NCI-H2196 (cell line): Measurements from ENCODE around the gene TCEANC2.
"Not testable (repeated sequence)": the region's sequence is repeated elsewhere in the genome, so short reads cannot be mapped to it uniquely, and the experiment has no call there.

Source experiments
- DNase-seq: peaks from one replicate; lab custom pipeline; 2025; ENCODE audit not compliant: unreplicated experiment; lab: John Stamatoyannopoulos, UW

TCEANC2 gene

GRCh38 chr1:54024811-54025210 lies 28.6 kb upstream of the TCEANC2 start:
- not testable (repeated sequence) for DNase-seq

DNA sequence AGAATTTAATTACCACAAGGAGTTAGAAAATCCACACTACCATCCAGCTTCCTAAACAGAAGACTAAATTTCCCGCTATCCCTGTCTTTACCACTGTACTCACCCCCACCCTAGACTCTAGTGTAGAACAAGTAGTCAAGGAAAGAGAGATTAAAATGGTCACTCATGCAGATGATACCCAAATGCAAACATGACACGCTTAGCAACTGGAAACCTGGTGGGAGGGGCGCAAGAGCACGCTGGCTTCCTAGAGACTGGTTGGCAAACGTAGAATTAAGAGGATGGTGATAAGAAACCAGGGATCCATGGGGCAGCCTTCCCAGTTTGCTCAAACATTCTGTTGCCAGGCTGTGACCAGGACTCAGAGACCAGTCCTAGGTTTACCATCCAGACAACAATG lies 25.6 kb upstream of the TCEANC2 start:
- peak; percentile 70 for DNase-seq

DNA sequence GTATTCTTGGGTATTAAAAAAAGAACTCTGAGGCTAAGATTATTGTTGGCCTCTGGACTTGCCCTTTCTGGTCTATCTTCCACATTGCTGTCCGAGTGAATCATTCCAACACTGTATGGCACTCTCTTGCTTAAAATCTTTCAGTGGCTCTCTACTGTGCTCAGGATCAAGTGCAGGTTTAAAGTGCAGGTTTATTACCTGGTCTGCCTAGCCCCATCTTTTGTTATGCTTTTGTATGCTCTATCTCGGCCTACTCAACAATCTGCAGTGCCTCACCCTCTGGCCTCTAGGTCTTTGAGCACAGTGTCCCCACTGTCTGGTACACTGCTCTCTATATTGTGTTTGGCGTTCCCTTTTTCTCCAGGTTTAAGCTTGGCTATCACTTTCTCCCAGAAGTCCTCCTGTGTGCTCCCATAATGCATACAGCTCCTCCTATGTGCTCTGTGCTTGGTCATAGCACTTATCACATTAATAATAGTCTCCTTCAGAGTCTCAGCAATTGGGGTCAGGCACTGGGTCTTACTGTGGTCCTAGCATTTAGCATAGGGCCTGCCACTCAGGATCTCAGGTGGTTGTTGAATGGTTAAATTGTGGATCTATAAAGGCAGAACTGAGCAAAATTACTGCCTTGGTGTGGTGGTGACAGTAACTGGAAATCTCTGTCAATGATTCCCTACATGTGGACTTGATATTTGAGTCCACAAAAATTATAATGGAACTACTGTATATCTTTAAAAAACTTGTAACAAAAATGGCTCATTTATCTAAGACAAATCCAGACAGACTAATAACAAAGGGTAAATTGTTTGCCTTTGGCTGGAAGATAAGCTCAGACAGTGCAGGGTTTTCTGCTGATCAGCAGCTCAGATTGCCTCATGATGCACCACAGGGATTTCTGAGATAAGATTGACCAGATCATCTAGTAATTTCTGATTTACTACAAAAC lies 24.8 kb upstream of the TCEANC2 start:
- DNase-seq, result no peak

- DNase-seq, result no peak
Observed at GRCh38 chr1:54037476-54037875, 15.9 kb upstream of the TCEANC2 start.

DNA sequence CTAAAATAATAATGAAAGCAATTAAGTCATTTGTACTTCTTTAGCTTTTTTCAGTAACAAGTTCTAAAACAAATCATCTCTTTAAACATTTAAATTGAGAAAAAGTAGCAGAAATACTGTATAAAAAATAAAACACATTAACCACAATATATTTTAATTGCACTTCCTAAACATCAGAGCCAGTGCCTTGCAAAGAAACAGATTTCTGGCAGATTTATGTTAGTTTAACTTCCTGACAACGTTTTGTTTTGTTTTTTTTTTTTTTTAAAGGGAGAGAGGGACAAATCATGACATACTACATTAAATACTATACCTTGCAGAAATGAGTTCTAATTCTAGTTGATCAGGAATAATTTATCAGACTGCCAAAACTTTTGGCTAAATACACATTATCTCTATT lies 11.6 kb upstream of the TCEANC2 start:
- DNase-seq, result no peak

- no peak for DNase-seq
Observed at GRCh38 chr1:54045496-54045895, 7.9 kb upstream of the TCEANC2 start.

DNA sequence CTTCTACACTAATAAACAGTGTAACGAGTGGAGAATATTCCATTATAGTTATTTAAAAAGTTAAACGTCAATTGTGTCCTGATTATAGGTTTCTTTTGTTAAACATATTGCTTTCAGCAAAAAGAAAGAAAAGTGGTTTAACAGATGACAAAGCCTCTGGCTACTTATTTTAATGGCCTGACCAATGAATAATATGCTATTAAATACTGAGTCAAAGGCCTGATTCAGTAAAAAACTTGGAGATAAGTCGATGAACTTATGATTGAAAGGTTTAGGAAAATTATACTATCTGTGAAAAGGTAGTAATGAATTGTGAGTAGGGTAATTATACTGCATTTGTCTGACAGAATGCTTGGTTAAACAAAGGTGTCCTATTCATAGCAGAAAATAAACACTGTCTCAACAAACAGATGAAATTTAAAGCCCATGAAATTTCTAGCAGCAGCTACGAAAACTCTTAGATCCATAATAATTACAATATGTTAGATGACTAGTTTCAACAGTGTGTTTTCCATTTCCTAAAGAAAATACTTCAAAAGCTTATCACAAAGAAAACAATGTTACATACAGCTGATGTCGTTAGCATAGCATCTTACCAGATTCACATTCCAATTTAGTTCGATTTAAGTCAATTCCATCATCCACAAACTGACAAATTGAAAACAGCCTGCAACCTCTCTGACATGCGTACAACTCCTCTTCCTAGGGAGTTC lies 6.6 kb upstream of the TCEANC2 start:
- DNase-seq, result no peak

DNA sequence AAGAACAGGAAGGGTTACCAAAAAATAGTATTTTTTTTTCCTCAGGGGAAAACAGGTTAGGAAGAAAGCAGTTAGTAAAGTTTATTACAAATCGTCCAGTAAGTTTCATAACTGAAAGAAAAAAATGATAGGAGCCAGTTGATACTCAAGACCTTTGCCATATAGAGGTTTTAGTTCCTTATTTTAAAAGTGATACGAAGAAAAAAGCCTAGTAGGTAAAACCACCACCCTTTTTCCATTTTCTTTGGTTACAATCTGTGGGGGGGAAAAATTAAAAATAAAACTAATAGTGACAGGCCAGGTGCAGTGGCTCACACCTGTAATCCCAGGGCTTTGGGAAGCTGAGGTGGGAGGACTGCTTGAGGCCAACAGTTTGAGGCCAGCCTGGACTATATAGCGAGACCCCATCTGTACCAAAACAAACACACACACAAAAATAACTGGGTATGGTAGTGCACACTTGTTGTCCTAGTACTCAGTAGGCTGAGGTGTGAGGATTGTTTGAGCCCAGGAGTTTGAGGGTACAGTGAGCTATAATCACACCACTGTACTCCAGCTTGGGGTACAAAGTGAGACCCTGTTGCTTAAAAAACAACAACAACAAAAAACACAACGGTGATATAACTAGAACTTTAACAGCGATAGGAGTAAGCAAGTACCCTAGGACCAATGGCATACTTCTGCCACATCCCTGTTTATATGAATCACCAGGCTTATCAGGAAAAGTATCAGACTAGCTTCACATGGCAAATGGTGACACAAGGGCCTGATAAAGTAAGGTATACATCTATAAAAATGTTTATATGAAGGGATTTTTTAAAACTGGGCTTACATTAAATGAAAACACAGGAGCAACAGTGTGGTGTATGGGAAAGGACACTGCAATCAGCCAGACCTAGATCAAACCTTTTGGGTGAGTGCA lies 5.8 kb upstream of the TCEANC2 start:
- DNase-seq, result no peak

GRCh38 chr1:54050435-54050834 lies 3.0 kb upstream of the TCEANC2 start:
- DNase-seq, result not testable (repeated sequence)

- no peak for DNase-seq
Observed at GRCh38 chr1:54051933-54052430, 1.4 kb upstream of the TCEANC2 start.

DNA sequence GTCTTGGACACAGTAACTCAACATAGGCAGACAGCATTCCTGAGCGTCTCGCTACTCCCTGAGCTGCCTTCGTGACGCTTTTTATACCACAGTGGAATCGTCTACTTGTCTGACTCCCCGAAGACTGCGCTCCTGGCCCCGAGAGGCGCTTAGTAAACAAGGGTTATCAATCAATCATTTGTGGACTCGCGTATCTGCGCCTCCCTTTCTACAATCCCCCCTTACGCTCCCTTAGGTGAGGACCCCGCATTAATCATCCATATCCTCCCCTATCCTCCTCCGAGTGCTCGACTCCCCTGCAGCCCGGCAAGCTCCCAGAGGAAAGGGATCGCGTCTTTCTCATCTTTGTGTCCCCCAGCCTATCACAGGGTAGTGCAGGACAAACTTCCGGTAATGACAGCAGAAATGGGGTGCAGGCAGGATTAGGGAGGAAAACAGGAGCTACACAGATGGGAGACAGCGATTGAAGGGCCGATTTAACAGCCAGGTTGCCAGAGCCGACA lies 926 bp upstream of the TCEANC2 start:
- peak; percentile 25 for DNase-seq

DNA sequence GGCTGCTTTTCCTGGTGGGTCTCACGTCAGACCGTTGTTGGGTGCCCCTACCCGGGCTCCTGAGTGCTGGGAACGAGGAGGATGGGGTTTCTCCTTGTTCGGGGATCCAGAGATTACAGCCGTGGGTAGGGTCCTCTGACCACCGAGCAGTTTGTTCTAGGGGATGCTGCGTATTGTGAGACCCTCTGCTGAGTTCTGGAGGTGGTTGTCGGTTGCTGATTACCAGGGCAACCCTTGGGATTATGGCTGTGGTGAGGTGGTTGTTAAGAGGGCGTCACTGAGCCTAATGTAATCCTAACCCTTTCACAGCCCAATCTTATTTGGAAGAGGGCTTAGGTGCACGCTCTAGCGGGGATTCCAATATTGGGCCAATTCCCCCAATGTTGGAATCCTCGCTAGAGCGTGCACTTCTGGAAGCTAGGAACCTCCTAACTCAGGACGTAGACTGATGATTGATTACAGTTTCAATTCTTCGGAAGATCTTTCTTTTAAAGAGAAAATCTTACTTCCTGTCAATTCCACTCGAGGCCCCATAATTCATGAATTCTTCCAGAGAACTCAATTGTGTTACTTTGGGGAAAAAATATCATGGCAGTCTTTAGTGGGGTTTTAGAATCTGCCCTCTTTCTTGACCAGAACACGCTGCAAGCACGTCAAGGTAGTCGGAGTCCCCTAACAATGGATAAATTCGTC lies 483 bp downstream of the TCEANC2 start:
- DNase-seq, result no peak

DNA sequence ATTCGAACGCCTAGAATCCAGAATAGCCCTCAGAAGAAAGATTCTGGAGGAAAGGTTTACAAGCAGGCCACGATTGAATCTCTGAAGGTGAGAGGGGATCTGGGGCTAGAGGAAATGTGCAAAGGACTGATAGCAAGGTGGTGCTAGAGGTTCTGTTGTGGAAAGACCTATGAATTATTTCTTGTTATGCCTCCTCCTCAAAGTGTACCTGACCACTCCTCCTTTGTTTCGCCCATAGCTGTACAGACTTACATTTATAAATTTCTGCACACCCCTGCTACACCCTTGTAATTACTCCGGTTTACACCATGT lies 986 bp downstream of the TCEANC2 start:
- peak; percentile 14 for DNase-seq

GRCh38 chr1:54064299-54064698 lies 10.9 kb downstream of the TCEANC2 start:
- no peak for DNase-seq

DNA sequence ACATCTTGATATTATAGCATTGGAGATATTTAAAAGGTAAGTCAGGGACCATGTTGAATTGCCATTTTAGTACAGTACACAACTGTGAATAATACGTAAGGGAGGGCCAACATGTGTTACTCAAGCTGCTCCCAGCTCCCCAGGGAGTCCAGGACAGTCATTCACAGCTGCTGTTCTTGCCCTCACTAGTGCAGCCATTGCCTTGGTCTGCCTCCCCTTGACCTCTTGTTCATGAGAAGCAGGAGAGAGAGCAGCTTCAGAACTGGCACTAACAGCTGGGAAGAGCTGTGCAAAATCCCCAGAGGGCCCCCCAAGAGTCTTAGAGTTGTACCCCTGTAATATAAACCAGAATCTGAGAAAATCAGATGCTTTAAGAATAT lies 16.4 kb downstream of the TCEANC2 start:
- DNase-seq, result no peak

DNA sequence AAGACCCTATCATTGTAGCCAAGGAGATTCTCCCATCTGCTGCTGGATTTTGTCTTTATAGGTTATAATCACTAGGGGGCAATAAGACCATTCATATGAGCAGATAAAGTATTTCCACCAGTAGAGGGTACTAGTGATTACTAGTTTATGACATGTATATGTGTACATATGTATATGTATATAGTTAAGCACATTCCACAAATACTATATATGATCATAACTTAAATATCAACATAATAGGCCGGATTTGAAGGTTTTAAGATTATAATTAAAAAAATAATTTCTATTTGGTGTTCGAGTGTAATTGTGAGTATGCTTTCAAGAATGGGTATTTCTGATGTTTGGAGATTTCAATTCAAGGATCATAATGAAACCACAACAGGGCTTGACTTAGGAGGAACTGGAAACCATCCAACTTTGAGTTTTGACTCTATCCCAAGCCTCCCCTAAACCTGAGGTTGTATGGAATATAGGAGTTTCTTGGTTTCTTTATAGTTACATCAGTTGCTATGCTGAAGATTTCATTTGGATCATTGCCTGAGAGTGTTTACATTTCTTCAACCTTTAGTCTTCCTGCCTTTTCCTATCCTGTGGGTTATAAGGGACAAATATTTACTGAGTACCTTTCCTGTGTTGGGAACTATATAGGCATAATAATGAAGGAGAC lies 16.9 kb downstream of the TCEANC2 start:
- peak; percentile 42 for DNase-seq

DNA sequence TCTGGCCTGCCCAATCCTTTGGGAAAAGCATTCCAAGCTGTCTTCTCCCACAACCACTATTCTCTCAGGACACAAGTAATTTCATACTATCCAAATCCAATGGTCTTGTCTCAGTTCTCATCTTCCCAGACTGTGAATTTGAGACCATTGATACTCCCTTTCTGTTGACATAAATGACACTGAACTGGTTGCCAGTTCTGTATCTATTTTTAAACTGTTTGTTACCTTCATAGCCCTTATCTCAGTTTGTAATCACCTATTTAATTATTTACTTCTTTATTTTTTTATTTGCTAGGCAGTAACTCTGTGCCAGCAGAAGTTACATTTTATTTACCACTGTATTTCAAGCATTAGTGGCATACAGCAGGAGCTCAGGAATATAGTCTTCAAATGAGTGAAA lies 24.0 kb downstream of the TCEANC2 start:
- DNase-seq, result no peak

DNA sequence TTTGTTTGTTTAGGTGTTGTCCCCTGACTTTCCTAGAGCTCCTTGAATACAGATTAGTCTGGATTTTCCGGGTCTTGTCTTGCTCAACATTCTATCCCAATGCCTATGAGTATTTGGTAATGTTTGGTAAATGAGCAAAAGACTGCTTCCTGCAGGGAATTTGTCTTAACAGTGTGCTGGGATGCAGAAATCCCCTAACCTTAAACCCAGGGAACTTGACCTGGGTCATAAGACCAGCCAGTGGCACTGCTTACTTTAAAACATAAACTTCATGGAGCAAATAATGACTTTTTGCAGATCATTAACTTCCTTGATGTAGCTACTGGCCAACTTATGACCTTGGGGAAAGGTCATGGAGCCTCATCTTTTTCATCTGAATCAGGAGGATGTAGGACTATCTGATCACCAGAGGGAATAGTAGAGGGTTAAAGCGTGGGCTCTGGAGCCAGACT lies 27.2 kb downstream of the TCEANC2 start:
- no peak for DNase-seq

- DNase-seq, result peak; percentile 53
Observed at GRCh38 chr1:54081306-54082270, 28.2 kb downstream of the TCEANC2 start.
